Measurements from ENCODE around the gene CDHR3. TPM values are rescaled to one million over a fixed set of nuclear protein-coding genes. Genes with fewer than 3 reads are reported as not detected.
A peak's percentile ranks its signal among the peaks of the same experiment; 100 is the strongest.

The CDHR3 gene
- total and polyA plus RNA-seq, 10 of the 15 experiments (the other 5 are each of a cell fraction or from before 2014, with no cell fraction given), result 0.06 to 0.11 TPM; not detected in 8

- TF ChIP-seq PRDM15 (CRISPR knock-in tag; IDR thresholded peaks at IDR 0.05) (no peak), EGR1 (IDR thresholded peaks at IDR 0.05; ENCODE audit: borderline replicate concordance in 1 of 2, low read depth in 2 of 2, low read length in 2 of 2) (no peak), POLR2AphosphoS2 (IDR thresholded peaks at IDR 0.05; ENCODE audit: low read depth, low read length) (no peak)
Observed at GRCh38 chr7:106039486-106040060, 76.5 kb downstream of the CDHR3 start (continued).

GRCh38 chr7:106041140-106041717 is 78.2 kb downstream of the CDHR3 start:
- H3K27me3 ChIP-seq (replicated peaks in 1 of 2; ENCODE audit: control insufficient read depth in 2 of 2, insufficient read depth in 2 of 2, low read length in 1 of 2), result peaks cover 0 to 6% of the 10 kb centered on the region in 2 experiments; a peak in 2 of 4 replicates
- no TSS peak for BruUV-seq (replicated peaks)
- H3K9me3 ChIP-seq (replicated peaks; ENCODE audit: control insufficient read depth, insufficient read depth, low read length), result no peaks in the 10 kb centered on the region
- peak; percentile 41 for FAIRE-seq
- H2AFZ ChIP-seq (ENCODE audit: control insufficient read depth, low read depth, low read length), result no peak overlapping the region
- intact Hi-C loops (cut with micrococcal nuclease; ENCODE audit: unreplicated experiment) (loop anchor here (1.0 kb wide), 1 partner anchor 389 kb away; no protein-coding TSS in a partner anchor), in situ Hi-C loops (cut with MboI) (loop anchor here (5.0 kb wide), 1 partner anchor 289 kb away; no protein-coding TSS in a partner anchor)
- no peak overlapping the region for H3K27ac ChIP-seq (ENCODE audit: control insufficient read depth, insufficient read depth)
- ChIA-PET SMC1A (ENCODE audit: uncharacterized antibody, unreplicated experiment) (interaction anchor here (1.1 to 5.2 kb wide), 5 partner anchors 10 to 284 kb away, joined by 3 to 54 read pairs (median 4); no protein-coding TSS in a partner anchor), CTCF (interaction anchor here (1.1 to 8.4 kb wide), 16 partner anchors 10 to 406 kb away, joined by 3 to 163 read pairs (median 5); no protein-coding TSS in a partner anchor), RAD21 (ENCODE audit: unreplicated experiment) (interaction anchor here (0.9 to 4.9 kb wide), 6 partner anchors 77 to 389 kb away, joined by 3 to 43 read pairs (median 3); no protein-coding TSS in a partner anchor), POLR2A (no interaction called here)
- H3K4me2 ChIP-seq (ENCODE audit: control insufficient read depth, insufficient read depth), result no peak overlapping the region
- H3K36me3 ChIP-seq (ENCODE audit: control insufficient read depth in 2 of 2, insufficient read depth in 2 of 2, low read length in 1 of 2), result no peaks in the 10 kb centered on the region
- no peak overlapping the region for H3K9ac ChIP-seq (ENCODE audit: control insufficient read depth, insufficient read depth, low read length)
- H4K20me1 ChIP-seq (ENCODE audit: control insufficient read depth, insufficient read depth), result no peaks in the 10 kb centered on the region
- DNase-seq (ENCODE audit: low read depth, low spot score), result no peak
- no peaks in the 10 kb centered on the region for H3K4me1 ChIP-seq (ENCODE audit: control insufficient read depth, insufficient read depth, low read length)
- WGBS (ENCODE audit: insufficient coverage, insufficient replicate concordance, low lambda C conversion rate, missing lambda C conversion rate), result 46% methylated on average over 6 of the region's 6 CpGs
- TF ChIP-seq CTCF (IDR thresholded peaks at IDR 0.05 in 2 of 3, conservative IDR thresholded peaks at IDR 0.05 in 1 of 3; ENCODE audit: control insufficient read depth in 2 of 3, extremely low read depth in 1 of 3, insufficient read depth in 1 of 3, low read depth in 3 of 3, low read length in 3 of 3) (peak; percentile 56 to 85 (median 82)), RAD21 (IDR thresholded peaks at IDR 0.05; ENCODE audit: insufficient read depth, low read depth, low read length) (peak; percentile 20; the same call in 1 of the 2 replicates), SUPT20H (IDR thresholded peaks at IDR 0.05; ENCODE audit: borderline replicate concordance, control insufficient read depth, low read depth, low read length) (no peak)
- peak; percentile 82 for ATAC-seq
- H3K79me2 ChIP-seq (ENCODE audit: control insufficient read depth, insufficient read depth, low read length), result no peaks in the 10 kb centered on the region
- no peak overlapping the region for H3K4me3 ChIP-seq

All from GM12878 (cell line).